SU-DHL-6 (cell line): Measurements from ENCODE around the gene TTC23.

ENCODE experiments used
- H2AFZ ChIP-seq: fragments of 200-600 bp; sonication (generic); 2 replicates; pipeline ENCODE4 v1.6.1; 2014; ENCODE audit warnings: low read depth, mild to moderate bottlenecking, moderate library complexity, mixed read lengths, antibody characterized with exemption, low read length; ENCODE audit not compliant: severe bottlenecking
- H3F3A ChIP-seq: fragments of 200-600 bp; shearing (Covaris generic); 2 replicates; pipeline ENCODE4 v1.6.0; 2016; ENCODE audit warnings: antibody characterized with exemption, mild to moderate bottlenecking; ENCODE audit not compliant: insufficient read depth
- H3K27ac ChIP-seq: fragments of 200-600 bp; sonication (generic); 2 replicates; pipeline ENCODE4 v1.5.1; 2016; ENCODE audit warnings: low read depth, mild to moderate bottlenecking, low read length, moderate library complexity, mixed read lengths
- H3K27me3 ChIP-seq: fragments of 200-600 bp; sonication (generic), shearing (Covaris generic); 2 replicates; pipeline ENCODE4 v1.6.0; 2014; ENCODE audit warnings: mild to moderate bottlenecking, low read length
- H3K36me3 ChIP-seq: fragments of 200-600 bp; sonication (generic); 2 replicates; pipeline ENCODE4 v1.6.1; 2014; ENCODE audit warnings: mild to moderate bottlenecking, low read length, mixed read lengths
- H3K4me2 ChIP-seq: fragments of 300-600, 200-600 bp; shearing (Covaris generic), sonication (generic); 2 replicates; pipeline ENCODE4 v1.6.0; 2014; ENCODE audit warnings: low read length, low read depth, mild to moderate bottlenecking; ENCODE audit not compliant: poor library complexity, severe bottlenecking
- H3K4me3 ChIP-seq: fragments of 200-600 bp; sonication (generic); 2 replicates; pipeline ENCODE4 v1.5.1; 2014; ENCODE audit warnings: antibody characterized with exemption, low read length, mild to moderate bottlenecking, mixed read lengths; ENCODE audit not compliant: insufficient read depth, poor library complexity, severe bottlenecking
- H3K79me2 ChIP-seq: fragments of 200-600 bp; sonication (generic); 2 replicates; pipeline ENCODE4 v1.6.1; 2014; ENCODE audit warnings: mild to moderate bottlenecking, low read length, moderate library complexity; ENCODE audit not compliant: insufficient read depth
- H3K9ac ChIP-seq: fragments of 200-600 bp; sonication (generic); 2 replicates; pipeline ENCODE4 v1.7.0; 2014; ENCODE audit warnings: mild to moderate bottlenecking, low read length
- H3K9me2 ChIP-seq: fragments of 200-600 bp; sonication (generic); replicated peaks from 2 replicates; pipeline ENCODE4 v1.6.1; 2014; ENCODE audit warnings: low read length; ENCODE audit not compliant: insufficient read depth
- H3K9me3 ChIP-seq: fragments of 200-600 bp; sonication (generic); 2 replicates; pipeline ENCODE4 v1.6.1; 2014; ENCODE audit warnings: low read length, mixed read lengths; ENCODE audit not compliant: insufficient read depth
- H4K20me1 ChIP-seq: fragments of 200-600 bp; sonication (generic); 2 replicates; pipeline ENCODE4 v1.6.1; 2014; ENCODE audit warnings: low read depth, mild to moderate bottlenecking, antibody characterized with exemption, low read length, moderate library complexity, mixed read lengths
- CTCF ChIP-seq: fragments of 200-600 bp; sonication (generic); IDR thresholded peaks from one replicate; pipeline ENCODE4 v1.5.1; 2017; ENCODE audit warnings: antibody characterized with exemption, mild to moderate bottlenecking, low read length, moderate library complexity; ENCODE audit not compliant: insufficient read depth, poor library complexity, severe bottlenecking
- EZH2phosphoT487 ChIP-seq: fragments of 200-600 bp; sonication (generic), shearing (Covaris generic); conservative IDR thresholded peaks from 2 replicates; pipeline ENCODE4 v1.6.1; 2018; ENCODE audit warnings: mild to moderate bottlenecking, antibody characterized with exemption, low read length, moderate library complexity, mixed read lengths

The TTC23 gene

GRCh38 chr15:99110581-99111320 is 138.6 kb downstream of the TTC23 start:
- H3K9ac ChIP-seq, result no peak overlapping the region

GRCh38 chr15:99110093-99110492 is 139.3 kb downstream of the TTC23 start:
- no peak overlapping the region for H3K4me2 ChIP-seq
- no peak overlapping the region for H3K4me3 ChIP-seq
- no peaks in the 10 kb centered on the region for H4K20me1 ChIP-seq
- H3K9ac ChIP-seq, result no peak overlapping the region
- no peak overlapping the region for H3K27ac ChIP-seq
- H3K79me2 ChIP-seq, result no peaks in the 10 kb centered on the region
- H3F3A ChIP-seq, result no peaks in the 10 kb centered on the region
- no peaks in the 10 kb centered on the region for H3K27me3 ChIP-seq
- TF ChIP-seq CTCF (no peak), EZH2phosphoT487 (no peak)
- H2AFZ ChIP-seq, result no peak overlapping the region
- no peaks in the 10 kb centered on the region for H3K9me2 ChIP-seq
- no peaks in the 10 kb centered on the region for H3K9me3 ChIP-seq
- no peaks in the 10 kb centered on the region for H3K36me3 ChIP-seq

More at GRCh38 chr15:99110581-99111320, 138.6 kb downstream of the TTC23 start:
- H3K9me2 ChIP-seq, result no peaks in the 10 kb centered on the region
- no peaks in the 10 kb centered on the region for H3K79me2 ChIP-seq
- no peaks in the 10 kb centered on the region for H4K20me1 ChIP-seq
- no peak overlapping the region for H3K27ac ChIP-seq
- H3K9me3 ChIP-seq, result no peaks in the 10 kb centered on the region
- H3F3A ChIP-seq, result no peaks in the 10 kb centered on the region
- no peak overlapping the region for H3K4me2 ChIP-seq
- no peak overlapping the region for H2AFZ ChIP-seq
- H3K36me3 ChIP-seq, result no peaks in the 10 kb centered on the region
- H3K27me3 ChIP-seq, result no peaks in the 10 kb centered on the region
- no peak overlapping the region for H3K4me3 ChIP-seq
- no peak for TF ChIP-seq CTCF
- no peak for TF ChIP-seq EZH2phosphoT487

- H3K9me2 ChIP-seq, result no peaks in the 10 kb centered on the region
These were observed 139.8 kb downstream of the TTC23 start for GRCh38 chr15:99109555-99110021.

More at GRCh38 chr15:99109555-99110021, 139.8 kb downstream of the TTC23 start:
- no peaks in the 10 kb centered on the region for H3K9me3 ChIP-seq
- no peaks in the 10 kb centered on the region for H3F3A ChIP-seq
- no peak overlapping the region for H3K9ac ChIP-seq
- no peak overlapping the region for H3K27ac ChIP-seq
- H3K36me3 ChIP-seq, result no peaks in the 10 kb centered on the region
- H3K79me2 ChIP-seq, result no peaks in the 10 kb centered on the region
- no peak overlapping the region for H2AFZ ChIP-seq
- no peak overlapping the region for H3K4me3 ChIP-seq
- no peak overlapping the region for H3K4me2 ChIP-seq
- TF ChIP-seq CTCF (no peak), EZH2phosphoT487 (no peak)
- H4K20me1 ChIP-seq, result no peaks in the 10 kb centered on the region
- no peaks in the 10 kb centered on the region for H3K27me3 ChIP-seq
